H9 (cell line): Measurements from ENCODE around the gene RNU7-1. TPM values are rescaled to one million over a fixed set of nuclear protein-coding genes. Genes with fewer than 3 reads are reported as not detected.

Source experiments
- DNase-seq: peaks from one replicate; pipeline ENCODE4 v3.0.0-alpha.2; 2017
- H2AFZ ChIP-seq: one replicate; pipeline ENCODE4 v1.6.1; 2013; ENCODE audit warnings: mild to moderate bottlenecking, low read length, control low read depth, moderate library complexity
- H2AK5ac ChIP-seq: 2 replicates; pipeline ENCODE4 v1.6.1; 2013; ENCODE audit warnings: low read length, control low read depth, mixed read lengths; ENCODE audit not compliant: insufficient read length
- H2BK120ac ChIP-seq: one replicate; pipeline ENCODE4 v1.6.1; 2013; ENCODE audit warnings: low read depth, mild to moderate bottlenecking, low read length, control low read depth, inconsistent platforms; ENCODE audit not compliant: poor library complexity, severe bottlenecking
- H2BK12ac ChIP-seq: 2 replicates; pipeline ENCODE4 v1.6.1; 2013; ENCODE audit warnings: low read length, control low read depth, mixed read lengths, low read depth; ENCODE audit not compliant: insufficient read length
- H2BK15ac ChIP-seq: 2 replicates; pipeline ENCODE4 v1.6.1; 2013; ENCODE audit warnings: low read depth, low read length, control low read depth
- H2BK20ac ChIP-seq: one replicate; pipeline ENCODE4 v1.6.1; 2013; ENCODE audit warnings: low read depth, mild to moderate bottlenecking, low read length, control low read depth, inconsistent platforms; ENCODE audit not compliant: poor library complexity, severe bottlenecking
- H2BK5ac ChIP-seq: 2 replicates; pipeline ENCODE4 v1.6.1; 2013; ENCODE audit warnings: low read length, control low read depth, mixed read lengths; ENCODE audit not compliant: insufficient read length
- H3K14ac ChIP-seq: 2 replicates; pipeline ENCODE4 v1.6.1; 2013; ENCODE audit warnings: low read length, control low read depth; ENCODE audit not compliant: insufficient read depth
- H3K18ac ChIP-seq: 2 replicates; pipeline ENCODE4 v1.6.1; 2013; ENCODE audit warnings: low read depth, mild to moderate bottlenecking, mixed read lengths, low read length, control low read depth; ENCODE audit not compliant: insufficient read length
- H3K23ac ChIP-seq: 2 replicates; pipeline ENCODE4 v1.6.1; 2013; ENCODE audit warnings: low read length, control low read depth, mixed read lengths, low read depth; ENCODE audit not compliant: insufficient read length
- H3K23me2 ChIP-seq: 2 replicates; pipeline ENCODE4 v1.6.1; 2013; ENCODE audit warnings: low read depth, mild to moderate bottlenecking, mixed read lengths, low read length, control low read depth; ENCODE audit not compliant: insufficient read length, poor library complexity, severe bottlenecking
- H3K27ac ChIP-seq: 2 replicates; pipeline ENCODE4 v1.5.1; 2013; ENCODE audit warnings: low read length, control low read depth, mixed read lengths, low read depth; ENCODE audit not compliant: insufficient read length
- H3K27me3 ChIP-seq: 2 replicates; pipeline ENCODE4 v1.6.1; 2013; ENCODE audit warnings: low read length, control low read depth, inconsistent platforms; ENCODE audit not compliant: insufficient read depth
- H3K4ac ChIP-seq: 2 replicates; pipeline ENCODE4 v1.6.1; 2013; ENCODE audit warnings: low read depth, mild to moderate bottlenecking, control low read depth, inconsistent platforms, low read length, moderate library complexity
- H3K4me1 ChIP-seq: 2 replicates; pipeline ENCODE4 v1.6.1; 2013; ENCODE audit warnings: low read length, control low read depth, inconsistent platforms; ENCODE audit not compliant: insufficient read depth
- H3K4me2 ChIP-seq: 2 replicates; pipeline ENCODE4 v1.6.1; 2013; ENCODE audit warnings: low read length, control low read depth, mixed read lengths; ENCODE audit not compliant: insufficient read length, insufficient read depth
- H3K56ac ChIP-seq: 2 replicates; pipeline ENCODE4 v1.6.1; 2013; ENCODE audit warnings: low read depth, mild to moderate bottlenecking, mixed read lengths, low read length, control low read depth; ENCODE audit not compliant: insufficient read length
- H3K79me1 ChIP-seq: 2 replicates; pipeline ENCODE4 v1.6.1; 2013; ENCODE audit warnings: low read depth, mild to moderate bottlenecking, moderate library complexity, low read length, control low read depth, inconsistent platforms; ENCODE audit not compliant: insufficient read depth, poor library complexity, severe bottlenecking
- H3K79me2 ChIP-seq: 2 replicates; pipeline ENCODE4 v1.6.1; 2013; ENCODE audit warnings: low read length, control low read depth, inconsistent platforms; ENCODE audit not compliant: insufficient read depth
- H3K9ac ChIP-seq: 2 replicates; pipeline ENCODE4 v1.6.1; 2013; ENCODE audit warnings: low read length, control low read depth, mixed read lengths; ENCODE audit not compliant: insufficient read length; ENCODE audit errors: extremely low read depth
- H3K9me3 ChIP-seq: one replicate; pipeline ENCODE4 v1.6.1; 2013; ENCODE audit warnings: low read depth, low read length, inconsistent platforms; ENCODE audit not compliant: control insufficient read depth
- H3T11ph ChIP-seq: one replicate; pipeline ENCODE4 v1.6.1; 2013; ENCODE audit warnings: mild to moderate bottlenecking, low read length, control low read depth, inconsistent platforms
- H4K20me1 ChIP-seq: one replicate; pipeline ENCODE4 v1.6.1; 2013; ENCODE audit not compliant: control insufficient read depth, insufficient read length, insufficient read depth
- H4K5ac ChIP-seq: 2 replicates; pipeline ENCODE4 v1.6.1; 2013; ENCODE audit warnings: low read depth, mild to moderate bottlenecking, mixed read lengths, low read length, control low read depth; ENCODE audit not compliant: insufficient read length
- H4K8ac ChIP-seq: replicated peaks from 2 replicates; pipeline ENCODE4 v1.6.1; 2013; ENCODE audit warnings: low read length, control low read depth, mixed read lengths, low read depth; ENCODE audit not compliant: insufficient read length
- H4K91ac ChIP-seq: 2 replicates; pipeline ENCODE4 v1.6.1; 2013; ENCODE audit warnings: low read depth, mild to moderate bottlenecking, moderate library complexity, mixed read lengths, low read length, control low read depth; ENCODE audit not compliant: insufficient read length
- H3K27ac Mint-ChIP-seq, 3 experiments: 2 replicates in 2 of 3; 3 replicates in 1 of 3; pipeline ENCODE4 v1.8.0; 2020 to 2021; ENCODE audit warnings: mixed read lengths in 3 of 3, mild to moderate bottlenecking in 1 of 3, moderate library complexity in 1 of 3
- H3K27me3 Mint-ChIP-seq: 2 replicates; pipeline ENCODE4 v1.8.0; 2021; ENCODE audit warnings: low read depth, mild to moderate bottlenecking, moderate library complexity, mixed read lengths
- H3K36me3 Mint-ChIP-seq, 3 experiments: 2 replicates in 2 of 3; 3 replicates in 1 of 3; pipeline ENCODE4 v1.8.0; 2020 to 2021; ENCODE audit warnings: low read depth in 3 of 3, mixed read lengths in 3 of 3; ENCODE audit not compliant: insufficient read depth in 1 of 3
- H3K4me1 Mint-ChIP-seq, 2 experiments: 2 replicates each; pipeline ENCODE4 v1.8.0; 2020; ENCODE audit warnings: mixed read lengths in 2 of 2
- H3K4me3 Mint-ChIP-seq, 2 experiments: 2 replicates in 1 of 2; 3 replicates in 1 of 2; pipeline ENCODE4 v1.8.0; 2020 to 2021; ENCODE audit warnings: mild to moderate bottlenecking in 2 of 2, mixed read lengths in 2 of 2, moderate library complexity in 1 of 2
- H3K9me3 Mint-ChIP-seq, 2 experiments: 2 replicates in 1 of 2; 3 replicates in 1 of 2; pipeline ENCODE4 v1.8.0; 2020; ENCODE audit warnings: mild to moderate bottlenecking in 2 of 2, mixed read lengths in 2 of 2, moderate library complexity in 1 of 2
- CTCF ChIP-seq: fragments of 200-600 bp; sonication (generic); conservative IDR thresholded peaks from 3 replicates; pipeline ENCODE4 v1.8.0; 2021; ENCODE audit warnings: antibody characterized with exemption, mild to moderate bottlenecking
- WGBS: extraction: QIAGEN DNeasy Blood & Tissue Kit; methylation state at CpG from one replicate; pipeline ENCODE4 v1.1.7; 2013; ENCODE audit warnings: missing lambda C conversion rate, low lambda C conversion rate, mixed read lengths; ENCODE audit not compliant: insufficient read length; ENCODE audit errors: extremely low coverage; 5-methylcytosine and 5-hydroxymethylcytosine counted together
- total RNA-seq: library from RNA; stranded (reverse); gene quantifications from 2 replicates; pipeline ENCODE4 v1.2.1, GENCODE V29; 2021

Gene RNU7-1
- total RNA-seq, 1 experiment from 2014 or later: not detected

- Mint-ChIP-seq H3K9me3 (peaks cover 0 to 3% of the 10 kb centered on the region in 2 experiments; a peak in 1 of 5 replicates), H3K4me3 (no peak overlapping the region), H3K27ac (no peak overlapping the region), H3K27me3 (no peaks in the 10 kb centered on the region; the same call in 1 of the 2 replicates), H3K36me3 (peaks cover 0 to 8% (median 5%) of the 10 kb centered on the region in 3 experiments; a peak in 5 of 7 replicates), H3K4me1 (peaks cover 9 to 11% of the 10 kb centered on the region in 2 experiments)
- H3K4me1 ChIP-seq: peaks cover 3% of the 10 kb centered on the region; the same call in 1 of the 2 replicates
- no peaks in the 10 kb centered on the region for H4K20me1 ChIP-seq
- peaks cover 6% of the 10 kb centered on the region for H3K23me2 ChIP-seq
- H3K9me3 ChIP-seq: no peaks in the 10 kb centered on the region
- H3K23ac ChIP-seq: no peak overlapping the region
- H2BK120ac ChIP-seq: no peak overlapping the region
- no peaks in the 10 kb centered on the region for H3K27me3 ChIP-seq
- H2AFZ ChIP-seq: no peak overlapping the region
- no peaks in the 10 kb centered on the region for H3K79me1 ChIP-seq
- H3K9ac ChIP-seq: no peak overlapping the region
- no peak overlapping the region for H2BK15ac ChIP-seq
- DNase-seq: no peak
- H2BK5ac ChIP-seq: no peak overlapping the region
- no peak overlapping the region for H2BK12ac ChIP-seq
- H3K27ac ChIP-seq: no peak overlapping the region
- H3K14ac ChIP-seq: no peak overlapping the region
- H3K79me2 ChIP-seq: no peaks in the 10 kb centered on the region
- no peak overlapping the region for H4K91ac ChIP-seq
- H3K56ac ChIP-seq: no peak overlapping the region
- no peak overlapping the region for H4K8ac ChIP-seq
- no CpG with 5 or more reads among the region's 3 CpGs for WGBS
- no peak overlapping the region for H3K4me2 ChIP-seq
- H2BK20ac ChIP-seq: no peak overlapping the region
- TF ChIP-seq CTCF: no peak
- no peak overlapping the region for H3K4ac ChIP-seq
- no peak overlapping the region for H2AK5ac ChIP-seq
- H4K5ac ChIP-seq: no peak overlapping the region
- H3K18ac ChIP-seq: no peak overlapping the region
- H3T11ph ChIP-seq: no peak overlapping the region
Observed at GRCh38 chr12:6894321-6894720, 49.3 kb upstream of the RNU7-1 start.
